ENCODE results near the gene NTHL1. TPM values are rescaled to one million over a fixed set of nuclear protein-coding genes. Genes with fewer than 3 reads are reported as not detected.

The NTHL1 gene
- total and polyA plus RNA-seq, 2 experiments from 2014 or later: 51.3 to 61.3 TPM

GRCh38 chr16:2078691-2079090 lies 31.1 kb upstream of the NTHL1 start:
- Histone ChIP-seq H3K36me3 (peaks cover 11% of the 10 kb centered on the region), H3K27ac (no peak overlapping the region), H3K4me1 (ENCODE audit: low read depth) (no peaks in the 10 kb centered on the region), H3K4me3 (no peak overlapping the region), H3K27me3 (no peaks in the 10 kb centered on the region), H3K9me3 (ENCODE audit: low read depth) (no peaks in the 10 kb centered on the region)
- no peak for DNase-seq (ENCODE audit: low read depth in 1 of 2, low spot score in 1 of 2)
- no peak for TF ChIP-seq CTCF (IDR thresholded peaks at IDR 0.05; ENCODE audit: low read depth, low read length)

GRCh38 chr16:2078096-2078495 lies 30.5 kb upstream of the NTHL1 start:
- no peak for TF ChIP-seq CTCF (IDR thresholded peaks at IDR 0.05; ENCODE audit: low read depth, low read length)
- Histone ChIP-seq H3K9me3 (ENCODE audit: low read depth) (no peaks in the 10 kb centered on the region), H3K4me3 (no peak overlapping the region), H3K27me3 (no peaks in the 10 kb centered on the region), H3K36me3 (peaks cover 11% of the 10 kb centered on the region), H3K4me1 (ENCODE audit: low read depth) (no peaks in the 10 kb centered on the region), H3K27ac (no peak overlapping the region)
- no peak for DNase-seq (ENCODE audit: low read depth in 1 of 2, low spot score in 1 of 2)

GRCh38 chr16:2077696-2078095 lies 30.1 kb upstream of the NTHL1 start:
- Histone ChIP-seq H3K27me3 (no peaks in the 10 kb centered on the region), H3K9me3 (ENCODE audit: low read depth) (no peaks in the 10 kb centered on the region), H3K36me3 (peaks cover 11% of the 10 kb centered on the region), H3K4me3 (no peak overlapping the region), H3K4me1 (ENCODE audit: low read depth) (no peaks in the 10 kb centered on the region), H3K27ac (no peak overlapping the region)
- no peak for TF ChIP-seq CTCF (IDR thresholded peaks at IDR 0.05; ENCODE audit: low read depth, low read length)
- DNase-seq (ENCODE audit: low read depth in 1 of 2, low spot score in 1 of 2): no peak

- Histone ChIP-seq H3K9me3 (ENCODE audit: low read depth) (no peaks in the 10 kb centered on the region), H3K36me3 (peaks cover 7% of the 10 kb centered on the region), H3K4me1 (ENCODE audit: low read depth) (no peaks in the 10 kb centered on the region), H3K27ac (no peak overlapping the region), H3K27me3 (no peaks in the 10 kb centered on the region), H3K4me3 (no peak overlapping the region)
- no peak for TF ChIP-seq CTCF (IDR thresholded peaks at IDR 0.05; ENCODE audit: low read depth, low read length)
- no peak for DNase-seq (ENCODE audit: low read depth in 1 of 2, low spot score in 1 of 2)
These were observed 29.4 kb upstream of the NTHL1 start for GRCh38 chr16:2077016-2077415.

GRCh38 chr16:2076072-2076865 lies 28.6 kb upstream of the NTHL1 start:
- H3K9me3 ChIP-seq (ENCODE audit: low read depth): no peaks in the 10 kb centered on the region
- peaks cover 6% of the 10 kb centered on the region for H3K36me3 ChIP-seq
- DNase-seq (ENCODE audit: low read depth in 1 of 2, low spot score in 1 of 2): no peak
- H3K27ac ChIP-seq: no peak overlapping the region
- no peak for TF ChIP-seq CTCF (IDR thresholded peaks at IDR 0.05; ENCODE audit: low read depth, low read length)
- H3K4me1 ChIP-seq (ENCODE audit: low read depth): no peaks in the 10 kb centered on the region
- H3K27me3 ChIP-seq: no peaks in the 10 kb centered on the region
- no peak overlapping the region for H3K4me3 ChIP-seq

Data from cardiac muscle cell (in vitro differentiated cells and primary cell).